Measurements from ENCODE around the gene ETNK2.
A peak's percentile ranks its signal among the peaks of the same experiment; 100 is the strongest.

GRCh38 chr1:204084247-204084772, 67.5 kb downstream of the ETNK2 start:
- TF ChIP-seq CBX5 (IDR thresholded peaks at IDR 0.05; ENCODE audit: low read depth, low read length) (no peak), EGR1 (IDR thresholded peaks at IDR 0.05; ENCODE audit: borderline replicate concordance, low read depth, low read length) (no peak), MAFK (IDR thresholded peaks at IDR 0.05; ENCODE audit: low read depth, low read length) (no peak; the same call in 1 of the 2 replicates), YY1 (IDR thresholded peaks at IDR 0.05; ENCODE audit: low read depth, low read length) (peak; percentile 78), ZNF274 (IDR thresholded peaks at IDR 0.05; ENCODE audit: borderline replicate concordance, extremely low read depth, low read length) (no peak), CEBPB (IDR thresholded peaks at IDR 0.05; ENCODE audit: low read depth, low read length) (no peak), KDM1A (IDR thresholded peaks at IDR 0.05; ENCODE audit: borderline replicate concordance, low read length) (peak; percentile 30; the same call in 1 of the 2 replicates), TBP (IDR thresholded peaks at IDR 0.05; ENCODE audit: low read depth, low read length) (peak; percentile 74; the same call in 1 of the 2 replicates), PHF8 (conservative IDR thresholded peaks at IDR 0.05; ENCODE audit: low read depth, low read length) (no peak)
- TF ChIP-seq, protein P1, sequence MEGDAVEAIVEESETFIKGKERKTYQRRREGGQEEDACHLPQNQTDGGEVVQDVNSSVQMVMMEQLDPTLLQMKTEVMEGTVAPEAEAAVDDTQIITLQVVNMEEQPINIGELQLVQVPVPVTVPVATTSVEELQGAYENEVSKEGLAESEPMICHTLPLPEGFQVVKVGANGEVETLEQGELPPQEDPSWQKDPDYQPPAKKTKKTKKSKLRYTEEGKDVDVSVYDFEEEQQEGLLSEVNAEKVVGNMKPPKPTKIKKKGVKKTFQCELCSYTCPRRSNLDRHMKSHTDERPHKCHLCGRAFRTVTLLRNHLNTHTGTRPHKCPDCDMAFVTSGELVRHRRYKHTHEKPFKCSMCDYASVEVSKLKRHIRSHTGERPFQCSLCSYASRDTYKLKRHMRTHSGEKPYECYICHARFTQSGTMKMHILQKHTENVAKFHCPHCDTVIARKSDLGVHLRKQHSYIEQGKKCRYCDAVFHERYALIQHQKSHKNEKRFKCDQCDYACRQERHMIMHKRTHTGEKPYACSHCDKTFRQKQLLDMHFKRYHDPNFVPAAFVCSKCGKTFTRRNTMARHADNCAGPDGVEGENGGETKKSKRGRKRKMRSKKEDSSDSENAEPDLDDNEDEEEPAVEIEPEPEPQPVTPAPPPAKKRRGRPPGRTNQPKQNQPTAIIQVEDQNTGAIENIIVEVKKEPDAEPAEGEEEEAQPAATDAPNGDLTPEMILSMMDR (IDR thresholded peaks at IDR 0.05; ENCODE audit: control extremely low read depth in 1 of 3, insufficient read depth in 1 of 3, low read depth in 1 of 3, low read length in 3 of 3): no peak
